Measurements from ENCODE around the gene IQCM. TPM values are rescaled to one million over a fixed set of nuclear protein-coding genes. Genes with fewer than 3 reads are reported as not detected.

IQCM gene
- total RNA-seq, 6 experiments from 2014 or later: 0.10 TPM; not detected in 5

GRCh38 chr4:149723065-149723464, 92.6 kb downstream of the IQCM start:
- H3K27ac Mint-ChIP-seq: no peak overlapping the region
- no peak overlapping the region for H3K4me3 Mint-ChIP-seq
- H3K9me3 Mint-ChIP-seq: no peaks in the 10 kb centered on the region
- TF ChIP-seq CTCF (IDR thresholded peaks at IDR 0.05): no peak
- DNase-seq: no peak
- H3K4me1 Mint-ChIP-seq (ENCODE audit: low read depth): no peaks in the 10 kb centered on the region
- peaks cover 7% of the 10 kb centered on the region; the same call in 1 of the 2 replicates for H3K27me3 Mint-ChIP-seq (ENCODE audit: insufficient read depth)
- H3K36me3 Mint-ChIP-seq (ENCODE audit: low read depth): no peaks in the 10 kb centered on the region

- no peak for DNase-seq
- H3K36me3 Mint-ChIP-seq (ENCODE audit: low read depth): no peaks in the 10 kb centered on the region
- H3K9me3 Mint-ChIP-seq: no peaks in the 10 kb centered on the region
- H3K4me1 Mint-ChIP-seq (ENCODE audit: low read depth): no peaks in the 10 kb centered on the region
- peaks cover 2% of the 10 kb centered on the region; the same call in 1 of the 2 replicates for H3K27me3 Mint-ChIP-seq (ENCODE audit: insufficient read depth)
- no peak overlapping the region for H3K4me3 Mint-ChIP-seq
- TF ChIP-seq CTCF (IDR thresholded peaks at IDR 0.05): no peak
- no peak overlapping the region for H3K27ac Mint-ChIP-seq
These were observed 95.8 kb downstream of the IQCM start for GRCh38 chr4:149719806-149720205.

- TF ChIP-seq CTCF (IDR thresholded peaks at IDR 0.05): no peak
- Mint-ChIP-seq H3K27ac (no peak overlapping the region), H3K27me3 (ENCODE audit: insufficient read depth) (peaks cover 2% of the 10 kb centered on the region; the same call in 1 of the 2 replicates), H3K9me3 (no peaks in the 10 kb centered on the region), H3K4me1 (ENCODE audit: low read depth) (no peaks in the 10 kb centered on the region), H3K36me3 (ENCODE audit: low read depth) (no peaks in the 10 kb centered on the region), H3K4me3 (no peak overlapping the region)
- DNase-seq: no peak
These were observed 96.3 kb downstream of the IQCM start for GRCh38 chr4:149719357-149719756.

GRCh38 chr4:149718500-149718899, 97.1 kb downstream of the IQCM start:
- no peak for DNase-seq
- Mint-ChIP-seq H3K4me1 (ENCODE audit: low read depth) (no peaks in the 10 kb centered on the region), H3K27ac (no peak overlapping the region), H3K36me3 (ENCODE audit: low read depth) (no peaks in the 10 kb centered on the region), H3K27me3 (ENCODE audit: insufficient read depth) (peaks cover 4% of the 10 kb centered on the region; the same call in 1 of the 2 replicates), H3K9me3 (no peaks in the 10 kb centered on the region), H3K4me3 (no peak overlapping the region)
- no peak for TF ChIP-seq CTCF (IDR thresholded peaks at IDR 0.05)

- Mint-ChIP-seq H3K4me1 (ENCODE audit: low read depth) (no peaks in the 10 kb centered on the region), H3K4me3 (no peak overlapping the region), H3K27ac (no peak overlapping the region), H3K36me3 (ENCODE audit: low read depth) (no peaks in the 10 kb centered on the region), H3K27me3 (ENCODE audit: insufficient read depth) (peaks cover 4% of the 10 kb centered on the region; the same call in 1 of the 2 replicates), H3K9me3 (no peaks in the 10 kb centered on the region)
- DNase-seq: no peak
- TF ChIP-seq CTCF (IDR thresholded peaks at IDR 0.05): no peak
These were observed 98.9 kb downstream of the IQCM start for GRCh38 chr4:149716728-149717127.
